Coronary artery (tissue), 2 donors: ENCODE results near the gene ZSCAN20.

Source experiments
- DNase-seq: peaks from one replicate; pipeline ENCODE4 v3.0.0-alpha.2; 2017; ENCODE audit warnings: low spot score
- H3K27ac ChIP-seq, 2 donors: fragments of 200-600 bp; sonication (generic); one replicate each; pipeline ENCODE4 v1.5.1; 2016 to 2019
- H3K4me3 ChIP-seq: fragments of 200-600 bp; sonication (generic); 2 replicates; pipeline ENCODE4 v1.5.1; 2016; ENCODE audit warnings: mild to moderate bottlenecking, moderate library complexity
- CTCF ChIP-seq: fragments of 200-600 bp; sonication (generic); IDR thresholded peaks from one replicate; pipeline ENCODE4 v1.5.1; 2019; ENCODE audit warnings: antibody characterized with exemption

The ZSCAN20 gene

GRCh38 chr1:33477451-33477850 lies 5.0 kb downstream of the ZSCAN20 start:
- Histone ChIP-seq H3K4me3 (no peak overlapping the region), H3K27ac (no peak overlapping the region)
- TF ChIP-seq CTCF: no peak
- no peak for DNase-seq

- TF ChIP-seq CTCF: no peak
- H3K4me3 ChIP-seq: no peak overlapping the region
- DNase-seq: no peak
Observed at GRCh38 chr1:33482412-33482811, 10.0 kb downstream of the ZSCAN20 start.

GRCh38 chr1:33488624-33489023 lies 16.2 kb downstream of the ZSCAN20 start:
- Histone ChIP-seq H3K4me3 (no peak overlapping the region), H3K27ac (no peak overlapping the region)
- DNase-seq: no peak
- no peak for TF ChIP-seq CTCF

More at GRCh38 chr1:33482412-33482811, 10.0 kb downstream of the ZSCAN20 start:
- H3K27ac ChIP-seq: no peak overlapping the region

- DNase-seq: no peak
- no peak for TF ChIP-seq CTCF
- no peak overlapping the region for H3K4me3 ChIP-seq
Observed at GRCh38 chr1:33494929-33495328, 22.5 kb downstream of the ZSCAN20 start.

GRCh38 chr1:33497410-33497809 lies 25.0 kb downstream of the ZSCAN20 start:
- Histone ChIP-seq H3K4me3 (no peak overlapping the region), H3K27ac (no peak overlapping the region)
- no peak for TF ChIP-seq CTCF
- no peak for DNase-seq

More at GRCh38 chr1:33494929-33495328, 22.5 kb downstream of the ZSCAN20 start:
- no peak overlapping the region for H3K27ac ChIP-seq

GRCh38 chr1:33500547-33500946 lies 28.1 kb downstream of the ZSCAN20 start:
- TF ChIP-seq CTCF: no peak
- no peak for DNase-seq
- H3K27ac ChIP-seq: no peak overlapping the region
- no peak overlapping the region for H3K4me3 ChIP-seq

GRCh38 chr1:33501309-33501708 lies 28.9 kb downstream of the ZSCAN20 start:
- H3K27ac ChIP-seq: no peak overlapping the region
- DNase-seq: no peak
- no peak for TF ChIP-seq CTCF
- no peak overlapping the region for H3K4me3 ChIP-seq
